Pancreas (tissue), 10 donors: ENCODE measurements around the gene ALOX12. TPM values are rescaled to one million over a fixed set of nuclear protein-coding genes. Genes with fewer than 3 reads are reported as not detected.
"Not testable (repeated sequence)": the region's sequence is repeated elsewhere in the genome, so short reads cannot be mapped to it uniquely, and the experiment has no call there.

Experiments used
- ATAC-seq, 4 donors: fragments of 200-7000 bp; cut with Tn5 transposase; one replicate each; pipeline versions ENCODE4 v1.8.0 to v1.9.1; 2020; ENCODE audit warnings: mild to moderate bottlenecking in 4 of 4, moderate library complexity in 4 of 4
- DNase-seq, 6 donors: peaks; one replicate each; pipeline ENCODE4 v3.0.0-alpha.2; 2020
- FAIRE-seq: peaks from 2 replicates; lab custom pipeline; 2012; peaks lifted over from hg19 to GRCh38; lab: Jason Lieb, UNC
- H3K27ac ChIP-seq, 4 donors: fragments of 200-600 bp; sonication (generic); 1 replicate in 3 of 4; 2 replicates in 1 of 4; pipeline versions ENCODE4 v1.5.0 to v1.8.0; 2020
- H3K27me3 ChIP-seq, 4 donors: fragments of 200-600 bp; one replicate each; pipeline ENCODE4 v1.8.0; 2021
- H3K36me3 ChIP-seq, 3 donors: fragments of 200-600 bp; sonication (generic) in 1 of 3; one replicate each; pipeline versions ENCODE4 v1.5.0 to v1.8.0; 2020 to 2021
- H3K4me1 ChIP-seq, 3 donors: fragments of 200-600 bp; one replicate each; pipeline ENCODE4 v1.8.0; 2021
- H3K4me3 ChIP-seq, 4 donors: fragments of 200-600 bp; sonication (generic) in 2 of 4; one replicate each; pipeline versions ENCODE4 v1.5.0 to v1.8.0; 2020 to 2021
- H3K9me3 ChIP-seq, 4 donors: fragments of 200-600 bp; one replicate each; pipeline ENCODE4 v1.8.0; 2021
- WGBS, 2 donors: extraction: QIAGEN DNeasy Blood & Tissue Kit; methylation state at CpG; one replicate each; pipeline ENCODE4 v1.1.7; 2013; 5-methylcytosine and 5-hydroxymethylcytosine counted together
- intact Hi-C, 3 donors: fragments of 100-400 bp; cut with DNase I; formaldehyde crosslinking; loops; one replicate each; pipeline versions ENCODE4 v1.11.1 to v1.14.2; 2022
- polyA plus RNA-seq, 2 donors: library from polyadenylated mRNA; stranded (reverse); fragments of 200-250 nt; gene quantifications; one replicate each; pipeline ENCODE4 v1.2.3, GENCODE V29; 2013
- total RNA-seq, 6 donors: library from RNA; stranded (reverse); fragmentation: NEBNext Ultra II Directional in 4 of 6; extraction: Animal tissue kit (Norgen Biotek cat#: 25700) in 4 of 6; gene quantifications; one replicate each; pipeline versions ENCODE4 v1.2.1 to v1.2.4, GENCODE V29; 2021 to 2023
- TF ChIP-seq, protein P1 (sequence below), 4 donors: fragments of 200-600 bp; sonication (generic) in 3 of 4; IDR thresholded peaks; one replicate each; pipeline versions ENCODE4 v1.5.0 to v1.8.0; 2021; ENCODE audit warnings: antibody characterized with exemption in 4 of 4
- donor health status: healthy with polysubstance abuse.
- donor health status: DM: no; HTN: no; CAD: no; lungs with moderate emphysema.
- donor health status: DM: no; HTN: no; CAD: no.
- donor health status: control.
- donor health status: control.
- donor health status: Bipolar disorder and iron deficiency.
- donor health status: DM: yes; HTN: yes; CAD: no.
- donor health status: DM: no; HTN: no; CAD: no.
- donor health status: DM: no; HTN: no; CAD: no.
- donor health status: DM: yes; HTN: yes; CAD: no.

The ALOX12 gene
- total and polyA plus RNA-seq, 8 donors, result not detected

DNA sequence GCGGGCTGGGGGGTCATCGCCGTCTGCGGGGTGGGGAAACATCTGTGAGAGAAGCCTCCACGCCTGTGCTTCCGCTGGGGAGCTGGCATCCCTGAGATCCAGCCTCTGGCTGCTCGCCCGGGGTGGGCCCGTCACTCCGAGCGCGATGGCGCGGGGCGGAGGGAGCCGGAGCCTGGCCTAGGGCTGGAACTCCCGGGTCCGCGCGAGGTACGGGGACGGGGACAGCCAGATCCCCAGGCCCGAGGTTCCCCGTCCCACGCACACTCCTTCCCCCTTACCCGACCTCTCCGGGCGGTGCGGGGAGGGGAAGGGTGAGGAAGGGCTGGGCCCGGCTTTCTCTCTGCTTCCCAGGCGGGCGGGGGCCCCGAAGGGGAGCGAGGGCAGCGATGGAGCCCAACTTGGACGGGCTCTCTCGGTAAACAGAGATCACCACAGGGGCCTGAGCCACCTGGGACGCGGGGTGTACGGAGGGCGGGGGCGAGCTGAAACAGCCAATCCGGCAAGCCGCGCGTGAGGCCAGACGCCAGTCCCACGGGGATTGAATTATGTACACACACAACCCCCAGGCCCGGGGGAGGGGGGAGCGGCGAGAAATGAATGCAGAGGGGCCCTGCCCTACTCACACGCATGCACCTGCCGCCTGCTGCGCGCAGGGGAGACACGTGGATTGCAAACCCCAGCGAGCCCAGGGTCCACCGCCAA, 47.8 kb downstream of the ALOX12 start, which contains the start of gene SLC16A11:
Gene SLC16A11 (minus strand): TSS at position 596 of the 702 bp plus-strand sequence. CDS start 579 bp downstream, at position 17.
- WGBS, 2 donors, result 14 to 20% methylated on average over 46 to 58 of the region's 58 CpGs
- Histone ChIP-seq H3K4me3 (peak within 1 kb of the TSS; percentile 23 to 44 (median 30)), H3K9me3 (no peaks in the 10 kb centered on the region), H3K27me3 (peaks cover 0 to 4% (median 0%) of the 10 kb centered on the region in 4 donors), H3K27ac (peak within 1 kb of the TSS in 3 of 4 donors; percentile 24 to 35 (median 32)), H3K36me3 (no peaks in the 10 kb centered on the region), H3K4me1 (peaks cover 0 to 19% (median 15%) of the 10 kb centered on the region in 3 donors)
- DNase-seq, result peak in 5 of 6 donors; percentile 37 to 81 (median 69)
- ATAC-seq, result peak; percentile 15 to 40 (median 24)
- intact Hi-C loops, result loop anchor here in 1 of 3 donors (10.0 kb wide), 1 partner anchor 251 kb away; the partner anchor contains the start of gene YBX2
- TF ChIP-seq, protein P1, sequence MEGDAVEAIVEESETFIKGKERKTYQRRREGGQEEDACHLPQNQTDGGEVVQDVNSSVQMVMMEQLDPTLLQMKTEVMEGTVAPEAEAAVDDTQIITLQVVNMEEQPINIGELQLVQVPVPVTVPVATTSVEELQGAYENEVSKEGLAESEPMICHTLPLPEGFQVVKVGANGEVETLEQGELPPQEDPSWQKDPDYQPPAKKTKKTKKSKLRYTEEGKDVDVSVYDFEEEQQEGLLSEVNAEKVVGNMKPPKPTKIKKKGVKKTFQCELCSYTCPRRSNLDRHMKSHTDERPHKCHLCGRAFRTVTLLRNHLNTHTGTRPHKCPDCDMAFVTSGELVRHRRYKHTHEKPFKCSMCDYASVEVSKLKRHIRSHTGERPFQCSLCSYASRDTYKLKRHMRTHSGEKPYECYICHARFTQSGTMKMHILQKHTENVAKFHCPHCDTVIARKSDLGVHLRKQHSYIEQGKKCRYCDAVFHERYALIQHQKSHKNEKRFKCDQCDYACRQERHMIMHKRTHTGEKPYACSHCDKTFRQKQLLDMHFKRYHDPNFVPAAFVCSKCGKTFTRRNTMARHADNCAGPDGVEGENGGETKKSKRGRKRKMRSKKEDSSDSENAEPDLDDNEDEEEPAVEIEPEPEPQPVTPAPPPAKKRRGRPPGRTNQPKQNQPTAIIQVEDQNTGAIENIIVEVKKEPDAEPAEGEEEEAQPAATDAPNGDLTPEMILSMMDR (IDR thresholded peaks at IDR 0.05), result no peak
- FAIRE-seq, result no peak

DNA sequence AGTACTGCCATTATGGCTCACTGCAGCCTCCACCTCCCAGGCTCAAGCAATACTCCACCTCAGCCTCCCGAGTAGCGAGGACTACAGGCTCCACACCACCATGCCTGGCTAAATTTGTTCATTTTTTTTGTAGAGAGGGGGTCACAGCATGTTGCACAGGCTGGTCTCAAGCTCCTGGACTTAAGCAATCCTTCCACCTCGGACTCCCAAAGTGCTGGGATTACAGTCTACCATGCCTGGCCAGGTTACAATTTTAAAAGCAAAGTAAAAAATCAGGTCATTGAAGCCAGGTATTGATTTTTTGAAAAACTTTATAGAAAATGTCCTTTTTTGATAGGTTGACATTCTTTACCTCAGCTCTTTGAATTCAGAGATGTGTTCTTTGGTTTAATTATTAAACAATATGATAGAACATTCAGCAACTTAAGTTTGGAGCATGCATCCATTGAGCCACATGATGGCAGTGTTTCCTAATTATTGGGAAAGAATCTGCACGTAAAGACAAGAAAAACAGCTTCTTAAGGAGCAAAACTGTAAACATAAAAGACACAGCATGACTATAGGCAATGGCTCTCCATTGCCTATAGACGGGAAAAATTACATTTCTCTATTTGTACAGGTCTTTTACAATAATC, 49.8 kb downstream of the ALOX12 start:
- Histone ChIP-seq H3K27ac (peak overlapping the region in 3 of 4 donors; percentile 40 to 90 (median 78)), H3K9me3 (no peaks in the 10 kb centered on the region), H3K36me3 (no peaks in the 10 kb centered on the region), H3K27me3 (peaks cover 0 to 4% (median 0%) of the 10 kb centered on the region in 4 donors), H3K4me1 (peaks cover 0 to 19% (median 15%) of the 10 kb centered on the region in 3 donors), H3K4me3 (peak overlapping the region in 3 of 4 donors; percentile 0 to 32 (median 5))
- intact Hi-C loops, result loop anchor here in 1 of 3 donors (10.0 kb wide), 1 partner anchor 249 kb away; the partner anchor contains the start of gene YBX2
- DNase-seq (peak in 2 of 6 donors; percentile 46 to 65), FAIRE-seq (peak; percentile 96), ATAC-seq (peak; percentile 75 to 82 (median 80))
- 4 to 5% methylated on average over 5 of the region's 5 CpGs for WGBS, 2 donors
- TF ChIP-seq, protein P1 (IDR thresholded peaks at IDR 0.05), result peak; percentile 48 to 77 (median 58)

DNA sequence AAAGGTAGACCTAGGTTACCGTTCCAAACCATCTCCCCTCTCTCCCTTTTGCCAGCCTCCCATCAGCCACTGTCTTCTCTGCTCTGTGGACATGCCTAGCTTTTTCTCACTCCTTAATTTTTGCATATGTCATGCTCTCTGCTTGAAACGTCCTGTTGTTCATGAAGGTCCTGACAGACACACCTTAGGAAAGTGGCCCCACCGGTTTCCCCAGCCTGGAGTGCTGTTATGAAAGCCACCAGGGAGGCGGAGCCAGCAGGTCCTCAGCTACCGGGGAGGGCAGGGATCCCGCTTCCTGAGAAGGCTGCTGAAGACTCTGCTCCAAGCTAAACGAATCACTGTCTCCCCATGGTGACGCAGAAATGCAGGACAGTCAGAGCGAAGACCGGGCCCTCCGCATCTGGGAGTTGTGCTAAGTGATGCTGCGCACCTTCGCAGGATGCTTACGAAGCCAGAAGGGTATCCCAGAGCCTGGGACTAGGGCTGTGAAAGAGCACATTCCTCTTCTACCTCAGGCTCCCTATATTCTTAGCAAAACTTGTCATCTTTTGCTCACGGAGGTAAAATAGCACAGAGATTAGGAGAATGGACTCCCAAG, 50.4 kb downstream of the ALOX12 start:
- DNase-seq, result peak; percentile 81 to 91 (median 86)
- no peaks in the 10 kb centered on the region for H3K36me3 ChIP-seq
- H3K9me3 ChIP-seq, result no peaks in the 10 kb centered on the region
- H3K27ac ChIP-seq, result peak overlapping the region in 3 of 4 donors; percentile 40 to 90 (median 78)
- peaks cover 0 to 19% (median 15%) of the 10 kb centered on the region in 3 donors for H3K4me1 ChIP-seq
- peak; percentile 84 to 87 (median 84) for ATAC-seq
- peak overlapping the region in 3 of 4 donors; percentile 0 to 32 (median 5) for H3K4me3 ChIP-seq
- H3K27me3 ChIP-seq, result peaks cover 0 to 4% (median 0%) of the 10 kb centered on the region in 4 donors
- intact Hi-C loops, result loop anchor here in 1 of 3 donors (10.0 kb wide), 1 partner anchor 249 kb away; the partner anchor contains the start of gene YBX2
- TF ChIP-seq, protein P1 (IDR thresholded peaks at IDR 0.05), result no peak
- 12 to 15% methylated on average over 15 of the region's 15 CpGs for WGBS, 2 donors
- no peak for FAIRE-seq

DNA sequence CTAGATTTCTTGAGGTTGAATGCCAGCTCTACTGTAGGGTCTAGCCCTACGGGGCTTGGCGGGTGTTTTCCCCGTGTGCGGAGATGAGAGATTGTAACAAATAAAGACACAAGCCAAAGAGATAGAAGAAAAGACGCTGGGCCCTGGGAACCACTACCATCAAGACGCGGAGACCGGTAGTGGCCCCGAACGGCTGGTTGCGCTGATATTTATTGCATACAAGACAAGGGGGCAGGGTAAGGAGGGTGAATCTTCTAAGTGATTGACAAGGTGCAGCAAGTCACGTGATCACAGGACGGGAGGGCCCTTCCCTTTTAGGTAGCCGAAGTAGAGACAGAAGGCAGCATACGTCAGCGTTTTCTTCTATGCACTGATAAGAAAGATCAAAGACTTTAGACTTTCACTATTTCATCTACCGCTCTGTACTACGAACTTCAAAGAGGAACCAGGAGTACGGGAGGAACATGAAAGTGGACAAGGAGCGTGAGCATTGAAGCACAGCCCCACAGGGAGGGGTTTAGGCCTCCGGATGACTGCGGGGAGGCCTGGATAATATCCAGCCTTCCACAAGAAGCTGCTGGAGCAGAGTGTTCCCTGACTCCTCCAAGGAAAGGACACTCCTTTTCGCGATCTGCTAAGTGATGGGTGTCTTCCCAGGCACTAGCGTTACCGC, 51.0 kb downstream of the ALOX12 start:
- intact Hi-C loops, result loop anchor here in 1 of 3 donors (10.0 kb wide), 1 partner anchor 248 kb away; the partner anchor contains the start of gene YBX2
- 30 to 31% methylated on average over 26 of the region's 26 CpGs for WGBS, 2 donors
- not testable (repeated sequence) for H3K9me3 ChIP-seq, FAIRE-seq, H3K27me3 ChIP-seq, DNase-seq, H3K36me3 ChIP-seq
- H3K4me1 ChIP-seq, result peaks cover 0 to 19% (median 15%) of the 10 kb centered on the region in 3 donors
- peak in 1 of 4 donors; percentile 3 for ATAC-seq
- H3K27ac ChIP-seq, result peak overlapping the region in 2 of 4 donors; percentile 78 to 90
- H3K4me3 ChIP-seq, result peak overlapping the region in 1 of 4 donors; percentile 32
